H7 (cell line): Measurements from ENCODE around the gene ATP5PB. TPM values are rescaled to one million over a fixed set of nuclear protein-coding genes. Genes with fewer than 3 reads are reported as not detected.
A peak's percentile ranks its signal among the peaks of the same experiment; 100 is the strongest.

Source experiments
- DNase-seq: peaks from one replicate; pipeline ENCODE4 v3.0.0; 2012
- H3K27me3 ChIP-seq: 2 replicates; pipeline ENCODE4 v1.6.0; 2011; ENCODE audit warnings: mild to moderate bottlenecking, low read length; ENCODE audit not compliant: control insufficient read depth, insufficient read depth
- H3K36me3 ChIP-seq: replicated peaks from 2 replicates; pipeline ENCODE4 v1.5.1; 2011; ENCODE audit warnings: low read length; ENCODE audit not compliant: control insufficient read depth, insufficient read depth
- H3K4me3 ChIP-seq: 2 replicates; pipeline ENCODE4 v1.5.1; 2011; ENCODE audit warnings: low read depth, mild to moderate bottlenecking, control low read depth, low read length, moderate library complexity; ENCODE audit not compliant: insufficient read depth
- total RNA-seq: library from RNA; depleted of rRNA; stranded (reverse); fragments of >200 nt; shearing (Covaris generic); gene quantifications from 2 replicates; pipeline ENCODE4 v1.2.3, GENCODE V29; 2014; rRNA removed

ATP5PB gene
- 691 and 763 TPM in 2 replicates for total RNA-seq

- peak; percentile 95 for DNase-seq
- H3K27me3 ChIP-seq = no peaks in the 10 kb centered on the region; the same call in 1 of the 2 replicates
- H3K4me3 ChIP-seq = peak within 1 kb of the TSS; percentile 99
- peaks cover 10% of the 10 kb centered on the region for H3K36me3 ChIP-seq
These were observed at the start of gene ATP5PB, which contains the start of gene WDR77 for GRCh38 chr1:111448918-111449702. Gene ATP5PB, plus strand, starts transcription at chr1:111449464. Its CDS starts 78 bp downstream, at chr1:111449542. Gene WDR77, minus strand, starts transcription at chr1:111449256. Its CDS starts 87 bp downstream, at chr1:111449169.

GRCh38 chr1:111399792-111400610, 49.3 kb upstream of the ATP5PB start:
- no peaks in the 10 kb centered on the region for H3K27me3 ChIP-seq
- DNase-seq = peak; percentile 45
- H3K4me3 ChIP-seq = no peak overlapping the region
- H3K36me3 ChIP-seq = no peaks in the 10 kb centered on the region

GRCh38 chr1:111402083-111402482, 47.2 kb upstream of the ATP5PB start:
- H3K4me3 ChIP-seq = no peak overlapping the region
- DNase-seq = no peak
- H3K27me3 ChIP-seq = no peaks in the 10 kb centered on the region
- no peaks in the 10 kb centered on the region for H3K36me3 ChIP-seq

- DNase-seq = no peak
- Histone ChIP-seq H3K4me3 (no peak overlapping the region), H3K36me3 (no peaks in the 10 kb centered on the region), H3K27me3 (no peaks in the 10 kb centered on the region)
These were observed 44.7 kb upstream of the ATP5PB start for GRCh38 chr1:111404588-111404987.

GRCh38 chr1:111406321-111406768, 42.9 kb upstream of the ATP5PB start:
- peak; percentile 28 for DNase-seq
- H3K4me3 ChIP-seq = no peak overlapping the region
- no peaks in the 10 kb centered on the region for H3K27me3 ChIP-seq
- H3K36me3 ChIP-seq = no peaks in the 10 kb centered on the region

- no peak for DNase-seq
- Histone ChIP-seq H3K4me3 (no peak overlapping the region), H3K36me3 (no peaks in the 10 kb centered on the region), H3K27me3 (no peaks in the 10 kb centered on the region)
These were observed 42.0 kb upstream of the ATP5PB start for GRCh38 chr1:111407301-111407700.

- DNase-seq = no peak
- no peaks in the 10 kb centered on the region for H3K36me3 ChIP-seq
- H3K27me3 ChIP-seq = no peaks in the 10 kb centered on the region
- H3K4me3 ChIP-seq = no peak overlapping the region
These were observed 36.4 kb upstream of the ATP5PB start for GRCh38 chr1:111412839-111413238.

GRCh38 chr1:111414756-111415155, 34.5 kb upstream of the ATP5PB start:
- no peaks in the 10 kb centered on the region for H3K36me3 ChIP-seq
- no peak for DNase-seq
- H3K4me3 ChIP-seq = no peak overlapping the region
- H3K27me3 ChIP-seq = no peaks in the 10 kb centered on the region

GRCh38 chr1:111415461-111415860, 33.8 kb upstream of the ATP5PB start:
- no peak overlapping the region for H3K4me3 ChIP-seq
- no peaks in the 10 kb centered on the region for H3K36me3 ChIP-seq
- no peaks in the 10 kb centered on the region for H3K27me3 ChIP-seq
- DNase-seq = no peak

- H3K4me3 ChIP-seq = no peak overlapping the region
- H3K27me3 ChIP-seq = no peaks in the 10 kb centered on the region
- H3K36me3 ChIP-seq = no peaks in the 10 kb centered on the region
- DNase-seq = peak; percentile 10
These were observed 31.5 kb upstream of the ATP5PB start for GRCh38 chr1:111417755-111418154.

GRCh38 chr1:111419037-111419436, 30.2 kb upstream of the ATP5PB start:
- no peak for DNase-seq
- no peak overlapping the region for H3K4me3 ChIP-seq
- H3K27me3 ChIP-seq = no peaks in the 10 kb centered on the region
- no peaks in the 10 kb centered on the region for H3K36me3 ChIP-seq

- Histone ChIP-seq H3K4me3 (no peak overlapping the region), H3K27me3 (no peaks in the 10 kb centered on the region), H3K36me3 (no peaks in the 10 kb centered on the region)
- DNase-seq = no peak
These were observed 28.9 kb upstream of the ATP5PB start for GRCh38 chr1:111420377-111420776.

- Histone ChIP-seq H3K36me3 (no peaks in the 10 kb centered on the region), H3K4me3 (no peak overlapping the region), H3K27me3 (no peaks in the 10 kb centered on the region)
- DNase-seq = no peak
These were observed 26.5 kb upstream of the ATP5PB start for GRCh38 chr1:111422546-111423391.

GRCh38 chr1:111424281-111424680, 25.0 kb upstream of the ATP5PB start:
- H3K36me3 ChIP-seq = no peaks in the 10 kb centered on the region
- DNase-seq = no peak
- no peak overlapping the region for H3K4me3 ChIP-seq
- no peaks in the 10 kb centered on the region for H3K27me3 ChIP-seq
